Spleen (tissue), 11 donors: ENCODE measurements around the gene IRAK4. TPM values are rescaled to one million over a fixed set of nuclear protein-coding genes. Genes with fewer than 3 reads are reported as not detected.

Experiments used
- DNase-seq: peaks from one replicate; pipeline ENCODE4 v3.0.0-alpha.2; 2020
- H3K27ac ChIP-seq, 8 donors: fragments of 200-600 bp; sonication (generic) in 7 of 8; 1 replicate in 4 of 8; 2 replicates in 4 of 8; pipeline versions ENCODE4 v1.5.0 to v1.8.0; 2016 to 2021; ENCODE audit warnings: inconsistent platforms in 4 of 8, mild to moderate bottlenecking in 4 of 8, moderate library complexity in 1 of 8
- H3K27me3 ChIP-seq, 7 donors: fragments of 200-600 bp; sonication (generic) in 6 of 7; replicated peaks in 1 of 7; 1 replicate in 4 of 7; 2 replicates in 3 of 7; pipeline versions ENCODE4 v1.5.0 to v1.8.0; 2016 to 2021; ENCODE audit warnings: inconsistent platforms in 3 of 7, mild to moderate bottlenecking in 1 of 7
- H3K36me3 ChIP-seq, 6 donors: fragments of 200-600 bp; sonication (generic) in 5 of 6; 1 replicate in 4 of 6; 2 replicates in 2 of 6; pipeline versions ENCODE4 v1.5.0 to v1.8.0; 2016 to 2021; ENCODE audit warnings: inconsistent platforms in 2 of 6
- H3K4me1 ChIP-seq, 6 donors: fragments of 200-600 bp; sonication (generic) in 5 of 6; 1 replicate in 3 of 6; 2 replicates in 3 of 6; pipeline versions ENCODE4 v1.5.0 to v1.8.0; 2016 to 2021; ENCODE audit warnings: inconsistent platforms in 3 of 6
- H3K4me3 ChIP-seq, 8 donors: fragments of 200-600 bp; sonication (generic) in 7 of 8; 1 replicate in 4 of 8; 2 replicates in 4 of 8; pipeline versions ENCODE4 v1.5.0 to v1.8.0; 2016 to 2021; ENCODE audit warnings: inconsistent platforms in 4 of 8, mild to moderate bottlenecking in 4 of 8, moderate library complexity in 2 of 8
- H3K9me3 ChIP-seq, 8 donors: fragments of 200-600 bp; sonication (generic) in 7 of 8; 1 replicate in 4 of 8; 2 replicates in 4 of 8; pipeline versions ENCODE4 v1.5.0 to v1.8.0; 2016 to 2021; ENCODE audit warnings: inconsistent platforms in 4 of 8
- POLR2A ChIP-seq, 3 donors: fragments of 450-650 bp; IDR thresholded peaks; one replicate each; pipeline ENCODE4 v1.5.1; 2017; ENCODE audit warnings: antibody characterized with exemption in 3 of 3, mild to moderate bottlenecking in 1 of 3
- POLR2AphosphoS5 ChIP-seq, 3 donors: sonication (generic); formaldehyde crosslinking; IDR thresholded peaks; one replicate each; pipeline ENCODE4 v1.5.1; 2017; ENCODE audit warnings: antibody characterized with exemption in 3 of 3
- WGBS, 5 donors: extraction: QIAGEN DNeasy Blood & Tissue Kit in 3 of 5; methylation state at CpG; one replicate each; pipeline versions ENCODE4 v1.1.5 to v1.1.7; 2013 to 2018; 5-methylcytosine and 5-hydroxymethylcytosine counted together
- intact Hi-C: fragments of 100-400 bp; cut with DNase I; formaldehyde crosslinking; loops from one replicate; pipeline ENCODE4 v1.15.0; 2023; ENCODE audit warnings: low total_unique reads
- polyA plus RNA-seq, 3 donors: library from polyadenylated mRNA; stranded (reverse); fragments of 200-250 nt; gene quantifications; one replicate each; pipeline ENCODE4 v1.2.1, GENCODE V29; 2013
- total RNA-seq, 7 donors: library from RNA; depleted of rRNA in 3 of 7; stranded (reverse); fragments of >200 nt in 3 of 7; fragmentation: NEBNext Ultra II Directional in 4 of 7; extraction: Animal tissue kit (Norgen Biotek cat#: 25700) in 4 of 7; gene quantifications; one replicate each; pipeline versions ENCODE4 v1.1.0 to v1.2.1, GENCODE V29; 2016 to 2021
- TF ChIP-seq, protein P1 (sequence below), 11 experiments: fragments of 200-600 bp in 7 of 11; fragments of 450-650 bp in 4 of 11; sonication (generic) in 4 of 11; IDR thresholded peaks in 8 of 11; conservative IDR thresholded peaks in 3 of 11; 1 replicate in 7 of 11; 2 replicates in 4 of 11; pipeline versions ENCODE4 v1.4.0 to v1.8.0; 2016 to 2021; ENCODE audit warnings: antibody characterized with exemption in 11 of 11, inconsistent platforms in 4 of 11, mild to moderate bottlenecking in 1 of 11
- donor health status: healthy with polysubstance abuse.
- donor health status: DM: no; HTN: no; CAD: no; lungs with moderate emphysema.
- donor health status: DM: no; HTN: no; CAD: no.
- donor health status: Bipolar disorder and iron deficiency.
- donor health status: healthy.
- donor health status: DM: no; HTN: no; CAD: no.
- donor health status: DM: yes; HTN: yes; CAD: no.

IRAK4 gene
- total and polyA plus RNA-seq, 10 donors, result 18.1 to 97.9 (median 39.7) TPM

GRCh38 chr12:43728117-43728516 is 30.6 kb upstream of the IRAK4 start:
- no peak overlapping the region for H3K4me3 ChIP-seq
- no peaks in the 10 kb centered on the region for H3K27me3 ChIP-seq
- no peak for DNase-seq
- TF ChIP-seq POLR2A (IDR thresholded peaks at IDR 0.05) (no peak), POLR2AphosphoS5 (IDR thresholded peaks at IDR 0.05) (no peak)
- TF ChIP-seq, protein P1, sequence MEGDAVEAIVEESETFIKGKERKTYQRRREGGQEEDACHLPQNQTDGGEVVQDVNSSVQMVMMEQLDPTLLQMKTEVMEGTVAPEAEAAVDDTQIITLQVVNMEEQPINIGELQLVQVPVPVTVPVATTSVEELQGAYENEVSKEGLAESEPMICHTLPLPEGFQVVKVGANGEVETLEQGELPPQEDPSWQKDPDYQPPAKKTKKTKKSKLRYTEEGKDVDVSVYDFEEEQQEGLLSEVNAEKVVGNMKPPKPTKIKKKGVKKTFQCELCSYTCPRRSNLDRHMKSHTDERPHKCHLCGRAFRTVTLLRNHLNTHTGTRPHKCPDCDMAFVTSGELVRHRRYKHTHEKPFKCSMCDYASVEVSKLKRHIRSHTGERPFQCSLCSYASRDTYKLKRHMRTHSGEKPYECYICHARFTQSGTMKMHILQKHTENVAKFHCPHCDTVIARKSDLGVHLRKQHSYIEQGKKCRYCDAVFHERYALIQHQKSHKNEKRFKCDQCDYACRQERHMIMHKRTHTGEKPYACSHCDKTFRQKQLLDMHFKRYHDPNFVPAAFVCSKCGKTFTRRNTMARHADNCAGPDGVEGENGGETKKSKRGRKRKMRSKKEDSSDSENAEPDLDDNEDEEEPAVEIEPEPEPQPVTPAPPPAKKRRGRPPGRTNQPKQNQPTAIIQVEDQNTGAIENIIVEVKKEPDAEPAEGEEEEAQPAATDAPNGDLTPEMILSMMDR (IDR thresholded peaks at IDR 0.05 in 8 of 11, conservative IDR thresholded peaks at IDR 0.05 in 3 of 11), result peak in 3 of 11 experiments; percentile 13 to 19 (median 15)
- H3K9me3 ChIP-seq, result no peaks in the 10 kb centered on the region
- WGBS, 5 donors, result 61 to 77% (median 66%) methylated on average over 2 of the region's 2 CpGs
- no peak overlapping the region for H3K27ac ChIP-seq
- peaks cover 0 to 62% (median 0%) of the 10 kb centered on the region in 6 donors for H3K36me3 ChIP-seq
- intact Hi-C loops, result no loop called here
- H3K4me1 ChIP-seq, result no peaks in the 10 kb centered on the region

- WGBS, 5 donors, result 90 to 100% (median 91%) methylated on average over 1 of the region's 1 CpG
- H3K36me3 ChIP-seq, result peaks cover 0 to 68% (median under 1%) of the 10 kb centered on the region in 6 donors
- DNase-seq, result no peak
- no peaks in the 10 kb centered on the region for H3K4me1 ChIP-seq
- H3K27me3 ChIP-seq, result no peaks in the 10 kb centered on the region
- H3K27ac ChIP-seq, result no peak overlapping the region
- TF ChIP-seq POLR2AphosphoS5 (IDR thresholded peaks at IDR 0.05), result no peak
- TF ChIP-seq, protein P1 (IDR thresholded peaks at IDR 0.05 in 8 of 11, conservative IDR thresholded peaks at IDR 0.05 in 3 of 11), result no peak
- no peak for TF ChIP-seq POLR2A (IDR thresholded peaks at IDR 0.05)
- H3K9me3 ChIP-seq, result no peaks in the 10 kb centered on the region
- intact Hi-C loops, result no loop called here
- no peak overlapping the region for H3K4me3 ChIP-seq
Measured at GRCh38 chr12:43728698-43729097, 30.1 kb upstream of the IRAK4 start.

DNA sequence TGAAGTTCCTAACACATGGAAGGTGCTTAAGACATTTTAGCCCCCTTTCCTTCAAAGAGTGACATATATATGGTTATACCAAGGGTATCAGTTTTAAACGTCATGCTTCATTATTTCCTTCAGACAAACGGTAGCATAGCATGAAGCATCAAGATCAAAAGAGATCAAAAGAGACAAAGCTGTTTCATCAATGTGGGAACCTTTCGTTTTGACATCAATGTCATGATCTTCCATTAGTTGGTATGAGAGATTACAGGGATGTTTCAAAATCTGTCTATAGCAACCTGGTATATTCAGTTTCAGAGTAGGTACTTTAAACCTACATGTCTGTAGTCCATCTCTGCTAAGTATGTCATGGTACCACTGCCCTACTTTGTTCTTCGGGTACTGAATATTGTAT is 28.5 kb upstream of the IRAK4 start:
- peaks cover 0 to 80% (median 7%) of the 10 kb centered on the region in 6 donors for H3K36me3 ChIP-seq
- no peaks in the 10 kb centered on the region for H3K27me3 ChIP-seq
- H3K4me1 ChIP-seq, result no peaks in the 10 kb centered on the region
- intact Hi-C loops, result no loop called here
- TF ChIP-seq, protein P1 (IDR thresholded peaks at IDR 0.05 in 8 of 11, conservative IDR thresholded peaks at IDR 0.05 in 3 of 11), result no peak
- TF ChIP-seq POLR2AphosphoS5 (IDR thresholded peaks at IDR 0.05), result no peak
- no peak for TF ChIP-seq POLR2A (IDR thresholded peaks at IDR 0.05)
- 75 to 79% (median 77%) methylated on average over 4 of the region's 4 CpGs for WGBS, 5 donors
- no peak overlapping the region for H3K27ac ChIP-seq
- no peaks in the 10 kb centered on the region for H3K9me3 ChIP-seq
- DNase-seq, result no peak
- H3K4me3 ChIP-seq, result no peak overlapping the region

DNA sequence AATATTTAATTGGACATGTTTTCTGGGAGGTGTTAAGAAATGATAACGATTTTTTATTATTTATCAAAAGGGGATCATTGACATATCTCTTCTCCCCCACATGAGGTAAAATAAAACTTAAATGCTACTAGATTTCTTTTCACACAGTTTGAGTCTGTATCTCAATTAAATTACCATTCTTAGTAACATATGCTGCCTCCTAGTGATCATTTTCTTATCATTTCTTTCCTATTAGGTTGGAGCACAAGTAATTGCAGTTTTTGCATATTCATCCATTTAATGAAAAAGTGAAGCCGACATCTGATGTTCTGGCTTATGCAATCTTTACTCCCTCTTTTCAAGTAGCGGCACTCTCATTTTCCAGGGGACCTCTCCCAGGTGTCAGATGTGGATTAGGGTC is 25.1 kb upstream of the IRAK4 start:
- Histone ChIP-seq H3K36me3 (peaks cover 0 to 95% (median 17%) of the 10 kb centered on the region in 6 donors), H3K27me3 (no peaks in the 10 kb centered on the region), H3K27ac (no peak overlapping the region), H3K9me3 (no peaks in the 10 kb centered on the region), H3K4me3 (no peak overlapping the region), H3K4me1 (no peaks in the 10 kb centered on the region)
- DNase-seq, result no peak
- intact Hi-C loops, result no loop called here
- no peak for TF ChIP-seq POLR2A (IDR thresholded peaks at IDR 0.05)
- TF ChIP-seq POLR2AphosphoS5 (IDR thresholded peaks at IDR 0.05), result no peak
- TF ChIP-seq, protein P1 (IDR thresholded peaks at IDR 0.05 in 8 of 11, conservative IDR thresholded peaks at IDR 0.05 in 3 of 11), result no peak
- WGBS, 5 donors, result 93 to 94% (median 94%) methylated on average over 3 of the region's 3 CpGs
